Neural cell (in vitro differentiated cells): Measurements from ENCODE around the gene PLCB4.

Source experiments
- EZH2 ChIP-seq: fragments of 200-600, 300-800 bp; shearing (Covaris generic), sonication (generic); IDR thresholded peaks from 2 replicates; pipeline ENCODE4 v1.6.1; 2014; ENCODE audit warnings: antibody characterized with exemption, low read length, borderline replicate concordance, mild to moderate bottlenecking; ENCODE audit not compliant: insufficient read depth, poor library complexity, severe bottlenecking
- MXI1 ChIP-seq: fragments of 450-650 bp; conservative IDR thresholded peaks from 2 replicates; pipeline ENCODE4 v1.6.1; 2014; ENCODE audit warnings: antibody characterized with exemption, mild to moderate bottlenecking; ENCODE audit not compliant: poor library complexity, severe bottlenecking

- TF ChIP-seq EZH2: no peak
- no peak for TF ChIP-seq MXI1
Measured at GRCh38 chr20:9150679-9151078, 81.8 kb downstream of the PLCB4 start.
